GM19467 (cell line): Measurements from ENCODE around the gene SLC66A1.
A peak's percentile ranks its signal among the peaks of the same experiment; 100 is the strongest.
"Not testable (repeated sequence)": the region's sequence is repeated elsewhere in the genome, so short reads cannot be mapped to it uniquely, and the experiment has no call there.

Experiments
- ATAC-seq: cut with Tn5 transposase; IDR thresholded peaks from one replicate; pipeline ENCODE4 v1.9.1; 2021; ENCODE audit warnings: mild to moderate bottlenecking, moderate library complexity; ENCODE audit not compliant: unreplicated experiment

SLC66A1 gene, protein sequence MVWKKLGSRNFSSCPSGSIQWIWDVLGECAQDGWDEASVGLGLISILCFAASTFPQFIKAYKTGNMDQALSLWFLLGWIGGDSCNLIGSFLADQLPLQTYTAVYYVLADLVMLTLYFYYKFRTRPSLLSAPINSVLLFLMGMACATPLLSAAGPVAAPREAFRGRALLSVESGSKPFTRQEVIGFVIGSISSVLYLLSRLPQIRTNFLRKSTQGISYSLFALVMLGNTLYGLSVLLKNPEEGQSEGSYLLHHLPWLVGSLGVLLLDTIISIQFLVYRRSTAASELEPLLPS

DNA sequence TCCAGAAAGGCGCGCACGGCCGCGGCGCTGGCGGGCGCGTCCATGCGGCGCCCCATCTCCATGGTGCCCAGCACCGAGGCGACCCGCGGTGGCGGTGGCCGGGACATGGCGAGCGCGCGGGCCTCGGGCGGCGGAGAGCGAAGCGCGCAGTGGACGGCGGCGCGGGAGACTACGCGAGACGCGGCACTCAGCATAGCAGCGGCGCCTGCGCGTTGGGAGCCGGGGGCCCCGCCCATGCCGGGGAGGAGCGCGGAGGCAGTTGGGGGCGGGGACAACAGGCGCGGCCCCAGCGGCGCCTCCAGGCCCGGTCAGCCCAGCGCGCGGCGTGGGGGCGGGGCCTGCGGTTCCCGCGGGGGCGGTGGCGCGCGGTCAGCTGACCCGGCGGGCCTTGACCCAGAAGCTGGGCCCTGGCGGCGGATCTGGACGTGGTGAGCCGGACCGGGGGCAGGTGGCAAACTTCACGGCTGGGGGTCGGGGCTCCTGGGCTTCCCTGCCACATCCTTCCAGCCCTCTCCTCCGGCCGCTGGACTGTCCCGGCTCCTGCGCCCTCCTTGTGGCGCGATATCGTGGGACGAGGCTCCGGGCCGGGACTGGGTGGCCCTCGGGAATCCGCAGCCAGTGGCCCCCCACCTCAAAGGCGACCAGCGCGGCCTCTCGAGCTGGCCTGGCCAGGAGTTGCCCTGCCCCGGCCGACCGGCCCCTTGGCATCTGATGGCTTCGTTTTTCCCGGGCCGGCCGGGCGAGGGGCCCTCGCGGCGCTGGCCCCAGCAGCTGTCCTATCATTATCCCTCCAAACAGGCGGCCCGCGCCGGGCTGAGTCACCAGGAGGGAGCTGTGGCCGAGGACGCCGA lies at the start of gene SLC66A1, which contains the start of gene AKR7A2:
TSS of gene SLC66A1 (plus strand) at position 396 of the 851 bp plus-strand sequence. CDS start 5,352 bp downstream, outside the sequence.
TSS of gene AKR7A2 (minus strand) at position 214 of the 851 bp plus-strand sequence. CDS start at position 194, 20 bp downstream.
- ATAC-seq: peak; percentile 75

DNA sequence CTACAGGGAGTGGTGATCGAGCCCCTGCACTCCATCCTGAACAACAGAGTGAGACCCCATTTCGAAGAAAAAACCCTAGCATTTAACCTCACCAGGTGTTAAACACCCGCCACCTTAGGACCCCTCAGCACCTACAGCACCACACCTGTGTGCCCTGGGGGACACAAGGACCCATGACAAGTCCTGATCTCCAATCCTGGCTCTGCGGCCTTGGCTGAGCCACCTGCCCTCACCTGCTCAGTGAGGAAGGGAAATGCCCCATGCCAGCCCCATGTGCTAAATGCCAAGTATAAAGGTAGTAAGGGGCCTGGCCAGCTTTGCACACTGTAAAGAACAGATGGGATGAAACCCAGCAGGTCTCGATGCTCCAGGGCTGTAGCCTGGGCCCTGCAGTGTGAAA lies 49.4 kb upstream of the SLC66A1 start:
- ATAC-seq: no peak

DNA sequence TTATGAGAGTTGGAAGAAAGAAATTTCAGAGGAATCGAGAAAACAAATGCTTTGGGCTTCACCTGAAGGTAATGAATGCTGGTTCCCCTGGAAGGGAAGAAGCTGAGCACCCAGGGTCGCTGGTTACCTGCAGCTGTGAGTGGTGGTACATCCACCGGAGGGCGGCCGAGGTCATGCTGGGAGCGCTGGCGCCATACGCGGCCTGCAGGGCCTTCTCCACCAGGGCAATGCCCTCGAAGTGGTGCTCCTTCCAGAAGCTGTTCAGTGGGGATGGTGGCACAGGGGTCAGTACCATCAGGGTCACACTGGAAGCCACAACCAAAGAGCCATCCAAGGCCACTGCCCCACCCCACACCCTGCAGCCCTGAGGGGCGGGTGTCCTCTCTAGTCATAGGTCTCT lies 43.7 kb upstream of the SLC66A1 start:
- no peak for ATAC-seq

DNA sequence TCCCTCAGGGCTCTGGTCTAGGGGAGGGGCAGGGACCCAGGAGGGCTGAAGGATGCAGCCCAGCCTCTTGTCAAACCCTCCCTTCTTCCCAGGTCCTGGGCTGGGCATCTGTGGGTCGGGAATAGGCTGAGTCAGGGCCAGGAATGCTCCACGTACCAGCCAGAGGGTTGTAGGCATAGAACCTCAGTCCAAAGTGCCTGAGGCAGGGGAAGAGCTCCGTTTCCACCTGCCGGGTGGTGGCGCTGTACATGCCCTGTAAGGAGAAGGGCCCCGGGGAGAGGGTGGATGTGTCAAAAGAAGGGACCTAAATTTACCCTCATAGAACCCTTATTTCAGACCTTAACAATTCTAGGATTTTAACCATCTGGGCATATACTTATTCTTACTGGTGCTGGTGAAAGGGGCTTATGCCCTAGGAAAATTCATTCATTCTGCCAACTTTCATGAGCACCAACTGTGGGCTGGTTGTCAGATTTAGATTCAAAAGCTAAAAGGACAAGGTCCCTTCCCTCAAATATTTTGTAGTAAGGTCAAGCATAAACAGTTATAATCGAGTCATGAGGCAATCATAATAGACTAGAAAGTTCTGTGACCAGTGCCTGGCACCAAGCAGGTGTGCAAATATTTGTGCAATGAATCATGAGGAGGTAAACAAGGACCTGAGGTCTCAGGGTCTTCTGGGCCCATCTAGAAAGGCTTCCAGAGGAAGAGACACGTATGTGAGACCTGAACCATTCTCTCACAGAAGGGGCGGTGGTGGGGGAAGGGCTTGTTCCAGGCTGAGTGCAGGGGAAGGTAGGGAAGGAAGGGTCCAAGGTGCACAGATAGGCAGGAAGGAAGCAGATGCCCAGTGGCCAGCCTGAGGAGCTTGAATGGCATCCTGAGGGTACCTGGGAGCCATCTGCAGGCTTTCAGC lies 42.4 kb upstream of the SLC66A1 start:
- ATAC-seq: not testable (repeated sequence)

DNA sequence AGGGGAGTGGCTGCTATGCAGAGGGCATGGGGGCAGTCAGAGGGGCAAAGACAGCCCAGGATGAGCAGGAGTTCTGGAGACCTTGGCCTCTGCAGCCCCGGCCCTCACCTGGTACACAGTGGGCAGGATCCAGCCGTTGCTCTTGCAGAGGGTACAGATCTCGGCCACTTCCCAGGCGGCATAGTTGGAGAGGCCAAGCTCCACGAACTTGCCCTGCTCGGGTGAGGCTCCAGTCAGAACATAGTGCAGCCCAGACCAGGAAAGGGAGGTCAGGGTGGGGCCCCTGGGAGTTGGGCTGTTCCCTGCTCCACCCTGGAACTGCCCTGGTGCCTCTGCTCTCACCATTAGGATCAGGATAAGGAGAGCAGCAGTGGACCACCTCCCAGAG lies 41.8 kb upstream of the SLC66A1 start:
- ATAC-seq: not testable (repeated sequence)

DNA sequence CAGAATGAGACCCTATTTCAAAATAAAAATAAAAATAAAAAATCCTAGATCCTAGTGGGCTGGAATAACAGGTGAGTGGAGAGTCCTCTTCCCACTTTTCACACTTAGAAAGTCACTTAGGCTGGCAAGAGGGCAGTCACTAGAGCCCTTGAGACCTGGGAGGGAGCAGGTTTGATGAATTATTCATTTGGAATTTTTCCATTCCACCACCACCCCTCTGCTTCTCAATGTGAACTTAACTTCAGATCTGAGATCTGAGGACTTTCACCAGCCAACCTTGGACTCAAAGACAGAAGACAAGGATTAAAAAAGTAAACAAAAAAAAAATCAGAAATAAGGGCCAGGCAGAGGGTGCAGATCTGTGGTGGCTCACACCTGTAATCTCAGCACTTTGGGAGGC lies 40.1 kb upstream of the SLC66A1 start:
- ATAC-seq: no peak

DNA sequence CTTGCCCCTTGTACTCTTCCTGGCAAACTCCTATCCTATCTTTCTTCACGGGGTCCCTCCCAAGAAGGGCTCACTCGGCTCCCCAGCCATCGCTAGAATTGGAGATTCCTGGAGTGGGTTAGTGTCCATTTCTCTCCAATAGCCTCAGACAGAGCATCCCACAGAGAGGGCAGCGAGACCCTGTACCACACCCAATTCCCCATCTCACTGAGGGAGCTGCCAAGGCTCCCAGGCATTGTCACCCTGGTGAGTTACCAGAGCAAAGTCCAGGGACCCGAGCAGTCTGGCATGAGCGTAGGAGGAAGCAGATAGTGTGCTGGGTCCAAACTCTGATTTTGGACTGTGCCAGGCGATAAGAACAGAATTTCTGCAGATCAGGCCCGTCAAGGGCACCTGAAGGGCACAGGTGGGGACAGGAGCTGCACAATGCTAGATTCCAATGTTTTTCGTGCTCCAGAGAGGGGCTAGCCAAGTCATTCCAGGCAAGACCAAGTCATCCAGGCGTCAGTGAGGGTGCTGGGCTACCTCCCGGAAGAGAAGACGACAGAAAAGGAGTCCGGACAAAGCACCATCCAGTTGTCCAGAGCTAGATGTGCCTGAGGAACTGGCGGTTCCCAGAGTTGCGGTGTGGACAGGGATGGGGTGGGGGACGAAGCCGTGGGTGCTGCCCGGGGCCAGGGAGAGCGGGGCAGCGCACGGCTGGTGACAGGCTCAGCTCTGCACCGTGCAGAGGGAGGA lies 38.9 kb upstream of the SLC66A1 start:
- no peak for ATAC-seq

DNA sequence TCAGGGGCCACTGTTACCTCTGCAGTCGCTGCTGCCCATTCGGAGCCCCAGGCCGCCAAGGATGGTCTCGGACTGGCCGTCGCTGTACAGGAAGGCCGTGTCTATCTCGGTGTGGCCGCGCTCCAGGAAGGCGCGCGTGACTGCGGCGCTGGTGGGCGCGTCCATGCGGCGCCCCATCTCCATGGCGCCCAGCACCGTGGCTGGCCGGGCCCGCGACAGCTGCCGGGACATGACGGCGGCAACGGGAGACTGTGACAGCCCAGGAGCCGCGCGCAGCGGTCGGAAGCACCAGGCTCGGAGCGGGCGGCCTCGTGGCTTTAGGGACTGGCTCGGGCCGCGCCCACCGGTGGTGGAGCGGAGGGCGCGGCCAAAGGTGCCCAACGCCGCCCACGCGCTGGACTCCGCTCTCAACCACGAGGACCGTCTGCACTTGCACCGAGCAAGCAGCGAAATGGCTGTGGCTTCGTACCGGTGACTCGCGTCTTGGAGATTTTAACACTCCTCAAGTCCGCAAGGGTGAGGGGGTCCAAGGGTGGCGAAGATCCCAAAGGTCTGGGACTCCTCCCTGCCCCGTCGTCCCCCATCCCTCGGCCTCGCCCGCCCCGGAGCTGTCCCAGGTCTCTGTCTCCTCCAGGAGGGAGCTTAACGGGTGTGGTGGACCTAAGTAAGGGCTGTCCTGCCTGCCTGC lies 38.1 kb upstream of the SLC66A1 start:
- ATAC-seq: not testable (repeated sequence)

DNA sequence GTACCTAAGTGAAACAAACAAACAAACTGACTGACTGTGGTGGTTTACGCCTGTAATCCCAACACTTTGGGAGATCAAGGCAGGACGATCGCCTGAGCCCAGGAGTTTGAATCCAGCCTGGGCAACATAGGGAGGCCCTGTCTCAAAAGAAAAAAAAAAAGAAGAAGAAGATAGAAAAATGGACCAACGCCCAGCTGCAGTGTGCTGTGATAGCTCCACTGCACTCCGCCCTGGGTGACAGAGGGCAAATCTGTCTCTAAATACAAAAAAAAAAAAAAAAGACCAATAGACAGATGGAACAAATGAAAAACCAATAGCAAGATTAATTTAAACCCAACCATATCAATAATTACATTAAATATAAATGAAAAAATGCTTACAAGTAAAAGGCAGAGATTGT lies 37.5 kb upstream of the SLC66A1 start:
- ATAC-seq: no peak

DNA sequence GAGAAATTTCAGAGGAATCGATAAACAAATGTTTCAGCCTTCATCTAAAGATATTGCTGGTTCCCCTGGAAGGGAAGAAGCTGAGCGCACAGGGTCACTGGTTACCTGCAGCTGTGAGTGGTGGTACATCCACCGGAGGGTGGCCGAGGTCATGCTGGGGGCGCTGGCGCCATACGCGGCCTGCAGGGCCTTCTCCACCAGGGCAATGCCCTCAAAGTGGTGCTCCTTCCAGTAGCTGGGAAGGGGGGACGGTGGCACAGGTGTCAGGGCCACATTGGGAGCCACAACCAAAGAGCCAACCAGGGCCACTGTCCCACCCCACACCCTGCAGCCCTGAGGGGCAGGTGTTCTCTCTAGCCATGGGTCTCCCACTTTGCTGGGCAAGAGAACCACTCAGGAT lies 28.2 kb upstream of the SLC66A1 start:
- ATAC-seq: no peak

DNA sequence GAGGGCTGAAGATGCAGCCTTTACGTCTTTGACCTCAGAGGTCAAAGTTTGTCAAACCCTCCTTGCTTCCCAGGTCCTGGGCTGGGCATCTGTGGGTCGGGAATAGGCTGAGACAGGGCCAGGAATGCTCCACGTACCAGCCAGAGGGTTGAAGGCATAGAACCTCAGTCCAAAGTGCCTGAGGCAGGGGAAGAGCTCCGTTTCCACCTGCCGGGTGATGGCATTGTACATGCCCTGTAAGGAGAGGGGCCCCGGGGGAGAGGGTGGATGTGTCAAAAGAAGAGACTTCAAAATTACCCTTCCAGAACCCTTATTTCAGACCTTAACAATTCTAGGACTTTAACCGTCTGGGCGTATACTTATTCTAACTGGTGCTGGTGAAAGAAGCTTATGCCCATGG lies 27.2 kb upstream of the SLC66A1 start:
- ATAC-seq: no peak

DNA sequence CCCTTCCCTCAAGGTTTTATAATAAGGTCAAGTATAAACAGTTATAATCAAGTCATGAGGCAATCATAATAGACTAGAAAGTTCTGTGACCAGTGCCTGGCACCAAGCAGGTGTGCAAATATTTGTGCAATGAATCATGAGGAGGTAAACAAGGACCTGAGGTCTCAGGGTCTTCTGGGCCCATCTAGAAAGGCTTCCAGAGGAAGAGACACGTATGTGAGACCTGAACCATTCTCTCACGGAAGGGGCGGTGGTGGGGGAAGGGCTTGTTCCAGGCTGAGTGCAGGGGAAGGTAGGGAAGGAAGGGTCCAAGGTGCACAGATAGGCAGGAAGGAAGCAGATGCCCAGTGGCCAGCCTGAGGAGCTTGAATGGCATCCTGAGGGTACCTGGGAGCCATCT lies 26.8 kb upstream of the SLC66A1 start:
- not testable (repeated sequence) for ATAC-seq

DNA sequence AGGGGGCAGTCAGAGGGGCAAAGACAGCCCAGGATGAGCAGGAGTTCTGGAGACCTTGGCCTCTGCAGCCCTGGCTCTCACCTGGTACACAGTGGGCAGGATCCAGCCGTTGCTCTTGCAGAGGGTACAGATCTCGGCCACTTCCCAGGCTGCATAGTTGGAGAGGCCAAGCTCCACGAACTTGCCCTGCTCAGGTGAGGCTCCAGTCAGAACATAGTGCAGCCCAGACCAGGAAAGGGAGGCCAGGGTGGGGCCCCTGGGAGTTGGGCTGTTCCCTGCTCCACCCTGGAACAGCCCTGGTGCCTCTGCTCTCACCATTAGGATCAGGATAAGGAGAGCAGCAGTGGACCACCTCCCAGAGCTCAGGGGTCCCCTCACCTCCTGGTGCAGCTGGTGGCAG lies 26.3 kb upstream of the SLC66A1 start:
- ATAC-seq: not testable (repeated sequence)

DNA sequence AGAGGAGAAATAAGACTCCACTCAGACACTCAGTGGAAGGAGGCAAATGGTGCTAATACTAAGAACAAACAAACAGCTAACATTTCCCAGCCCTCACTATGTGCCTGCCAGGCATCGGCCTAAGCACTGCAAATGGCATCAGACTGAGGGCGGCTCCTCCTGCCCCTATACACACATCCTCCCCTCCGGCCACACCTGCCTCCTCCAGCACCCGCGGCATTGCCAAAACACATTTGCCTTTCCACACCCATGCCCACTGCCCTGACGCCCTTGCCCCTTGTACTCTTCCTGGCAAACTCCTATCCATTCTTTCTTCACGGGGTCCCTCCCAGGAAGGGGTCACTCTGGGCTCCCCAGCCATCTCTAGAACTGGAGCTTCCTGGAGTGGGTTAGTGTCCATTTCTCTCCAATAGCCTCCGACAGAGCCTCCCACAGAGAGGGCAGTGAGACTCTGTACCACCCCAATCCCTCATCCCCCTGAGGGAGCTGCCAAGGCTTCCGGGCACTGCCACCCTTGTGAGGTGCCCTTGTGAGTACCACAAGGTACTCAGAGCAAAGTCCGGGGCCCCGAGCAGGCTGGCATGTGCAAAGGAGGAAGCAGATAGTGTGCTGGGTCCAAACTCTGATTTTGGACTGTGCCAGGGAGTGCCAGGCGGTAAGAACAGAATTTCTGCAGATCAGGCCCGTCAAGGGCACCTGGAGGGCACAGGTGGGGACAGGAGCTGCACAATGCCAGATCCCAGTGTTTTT lies 24.5 kb upstream of the SLC66A1 start:
- no peak for ATAC-seq

DNA sequence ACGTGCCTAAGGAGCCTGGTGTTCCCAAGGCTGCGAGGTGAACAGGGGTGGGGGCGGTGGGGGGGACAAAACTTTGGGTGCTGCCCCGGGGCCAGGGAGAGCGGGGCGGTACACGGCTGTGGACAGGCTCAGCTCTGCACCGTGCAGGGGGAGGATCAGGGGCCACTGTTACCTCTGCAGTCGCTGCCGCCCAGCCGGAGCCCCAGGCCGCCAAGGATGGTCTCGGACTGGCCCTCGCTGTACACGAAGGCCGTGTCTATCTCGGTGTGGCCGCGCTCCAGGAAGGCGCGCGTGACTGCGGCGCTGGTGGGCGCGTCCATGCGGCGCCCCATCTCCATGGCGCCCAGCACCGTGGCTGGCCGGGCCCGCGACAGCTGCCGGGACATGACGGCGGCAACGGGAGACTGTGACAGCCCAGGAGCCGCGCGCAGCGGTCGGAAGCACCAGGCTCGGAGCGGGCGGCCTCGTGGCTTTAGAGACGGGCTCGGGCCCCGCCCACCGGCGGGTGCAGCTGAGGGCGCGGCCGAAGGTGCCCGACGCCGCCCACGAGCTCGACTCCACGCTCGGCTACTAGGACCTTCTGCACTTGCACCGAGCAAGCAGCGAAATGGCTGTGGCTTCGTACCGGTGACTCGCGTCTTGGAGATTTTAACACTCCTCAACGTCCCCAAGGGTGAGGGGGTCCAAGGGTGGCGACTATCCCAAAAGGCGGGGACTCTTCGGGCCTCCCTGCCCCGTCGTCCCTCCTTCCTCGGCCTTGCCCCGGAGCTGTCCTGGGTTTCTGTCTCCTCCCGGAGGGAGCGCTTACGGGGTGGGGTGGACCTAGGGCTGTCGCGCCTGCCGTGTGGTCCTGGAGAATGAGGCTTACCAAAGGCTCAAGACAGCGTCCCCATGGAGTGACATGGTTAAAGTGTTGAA lies 23.5 kb upstream of the SLC66A1 start, which contains the start of gene AKR7A3:
TSS of gene AKR7A3 (minus strand) at position 447 of the 918 bp plus-strand sequence. CDS start at position 386, 61 bp downstream.
- not testable (repeated sequence) for ATAC-seq

DNA sequence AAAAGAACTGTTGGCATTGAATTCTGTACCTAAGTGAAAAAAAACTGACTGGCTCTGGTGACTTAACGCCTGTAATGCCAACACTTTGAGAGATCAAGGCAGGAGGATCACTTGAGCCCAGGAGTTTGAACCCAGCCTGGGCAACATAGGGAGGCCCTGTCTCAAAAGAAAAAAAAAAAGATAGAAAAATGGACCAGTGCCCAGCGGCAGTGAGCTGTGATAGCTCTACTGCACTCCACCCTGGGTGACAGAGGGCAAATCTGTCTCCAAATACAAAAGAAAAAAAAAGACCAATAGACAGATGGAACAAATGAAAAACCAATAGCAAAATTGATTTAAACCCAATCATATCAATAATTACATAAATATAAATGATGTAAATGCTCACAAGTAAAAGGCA lies 22.9 kb upstream of the SLC66A1 start:
- no peak for ATAC-seq

DNA sequence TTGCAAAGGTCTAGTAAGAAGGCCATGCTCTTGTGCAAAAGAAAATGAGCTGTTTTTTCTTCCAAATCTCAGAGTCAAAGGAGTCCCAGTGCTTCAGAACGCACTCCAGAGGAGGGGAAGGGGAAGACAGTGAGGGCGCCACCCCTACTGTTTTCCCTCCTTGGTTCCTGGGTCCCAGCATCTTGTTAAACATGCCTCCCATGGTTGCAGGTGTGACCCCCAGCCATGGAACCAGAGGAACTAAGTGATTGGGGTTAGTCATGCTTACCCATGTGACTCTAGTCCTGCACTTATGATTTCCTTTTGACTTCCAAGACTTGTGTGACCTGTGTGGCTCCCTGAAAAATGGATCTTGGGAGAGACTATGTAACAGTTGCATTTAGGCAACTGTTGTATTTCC lies 17.5 kb upstream of the SLC66A1 start:
- no peak for ATAC-seq

DNA sequence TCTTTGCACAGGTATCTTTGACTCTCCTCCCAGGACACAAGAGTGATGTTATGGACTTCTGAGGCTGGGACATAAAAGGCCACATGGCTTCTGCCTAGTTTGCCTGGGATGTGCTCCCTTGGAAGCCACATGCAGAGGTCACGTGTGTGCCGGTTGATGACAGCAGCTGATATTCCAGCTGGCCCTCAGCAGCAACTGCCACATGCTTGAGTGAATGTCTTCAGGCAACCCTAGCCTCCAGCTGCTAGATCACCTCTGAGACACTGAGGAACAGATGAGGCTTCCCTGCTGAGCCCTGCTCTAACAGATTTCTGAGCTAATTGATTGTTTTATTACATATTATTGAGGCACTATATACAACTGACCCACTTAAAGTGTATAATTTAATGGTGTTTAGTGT lies 11.9 kb upstream of the SLC66A1 start:
- ATAC-seq: no peak
